ENCODE data around the gene ABRACL.

Gene ABRACL

GRCh38 chr6:139058029-139058428 is 29.5 kb downstream of the ABRACL start:
- DNase-seq: no peak

- DNase-seq: no peak
Observed at GRCh38 chr6:139060332-139060731, 31.8 kb downstream of the ABRACL start.

GRCh38 chr6:139062932-139063646 is 34.5 kb downstream of the ABRACL start:
- DNase-seq: no peak

GRCh38 chr6:139064981-139065665 is 36.6 kb downstream of the ABRACL start:
- no peak for DNase-seq

GRCh38 chr6:139066080-139066479 is 37.5 kb downstream of the ABRACL start:
- no peak for DNase-seq

- no peak for DNase-seq
Observed at GRCh38 chr6:139068846-139069245, 40.3 kb downstream of the ABRACL start.

- DNase-seq: no peak
Observed at GRCh38 chr6:139073118-139073517, 44.6 kb downstream of the ABRACL start.

GRCh38 chr6:139079018-139079417 is 50.5 kb downstream of the ABRACL start:
- DNase-seq: no peak

GRCh38 chr6:139080255-139080920 is 51.8 kb downstream of the ABRACL start:
- DNase-seq: no peak

GRCh38 chr6:139081471-139081870 is 52.9 kb downstream of the ABRACL start:
- DNase-seq: no peak

- DNase-seq: no peak
Observed at GRCh38 chr6:139082370-139082769, 53.8 kb downstream of the ABRACL start.

- no peak for DNase-seq
Observed at GRCh38 chr6:139091826-139092225, 63.3 kb downstream of the ABRACL start.

Data from activated CD4-positive, alpha-beta T cell treated with anti-CD3 and anti-CD28 coated beads, Interleukin-2, amount 50 U/mL, for 1 hour (primary cell).